Measurements from ENCODE around the gene VARS1.

VARS1 gene

GRCh38 chr6:31779908-31780307, 15.6 kb downstream of the VARS1 start:
- DNase-seq (ENCODE audit: extremely low read depth, low read depth), result no peak
- no peak for TF ChIP-seq CTCF (IDR thresholded peaks at IDR 0.05; ENCODE audit: low read depth, low read length)

DNA sequence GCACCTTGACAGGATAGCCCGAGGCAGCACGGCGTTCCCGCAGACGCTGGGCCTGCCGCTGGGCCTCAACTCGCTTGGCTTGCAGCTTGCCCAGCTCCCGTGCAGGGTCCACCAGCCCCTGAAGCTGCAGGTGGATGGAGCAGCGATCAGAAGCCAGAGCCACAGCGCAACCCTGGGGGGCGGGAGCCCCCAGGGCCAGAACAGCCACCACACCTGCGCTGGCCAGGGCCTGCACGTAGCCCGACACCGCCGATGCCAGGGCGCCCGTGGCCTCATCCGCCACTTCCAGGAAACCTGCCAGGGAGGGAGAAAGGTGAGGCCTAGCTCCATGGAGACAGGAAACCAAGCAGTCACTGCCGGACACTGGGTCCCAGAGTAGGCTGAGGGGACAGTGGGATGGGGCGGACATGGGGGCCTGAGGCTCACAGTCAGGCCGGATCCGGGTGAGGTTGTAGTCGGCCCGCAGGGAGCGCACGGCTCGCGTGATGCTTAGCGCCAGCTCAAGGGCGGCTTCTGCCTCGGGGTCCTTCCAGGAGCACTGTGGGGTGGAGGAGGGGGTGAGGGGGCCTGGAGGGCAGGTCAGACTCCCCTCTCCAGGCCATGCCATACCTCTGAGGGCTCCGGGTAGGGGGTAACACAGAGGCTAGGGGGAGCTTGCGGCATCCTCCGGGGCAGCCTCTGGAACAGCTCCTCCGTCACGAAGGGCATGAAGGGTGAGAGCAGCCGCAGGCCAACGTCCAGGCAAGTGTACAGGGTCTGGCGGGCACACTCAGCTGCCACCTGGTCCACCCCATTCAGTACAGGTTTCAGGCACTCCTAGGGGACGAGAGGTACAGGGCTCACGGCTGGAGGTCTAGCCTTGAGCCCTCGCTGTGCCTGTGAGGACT, 16.3 kb downstream of the VARS1 start:
- no peak for DNase-seq (ENCODE audit: extremely low read depth, low read depth)
- TF ChIP-seq CTCF (IDR thresholded peaks at IDR 0.05; ENCODE audit: low read depth, low read length), result no peak

DNA sequence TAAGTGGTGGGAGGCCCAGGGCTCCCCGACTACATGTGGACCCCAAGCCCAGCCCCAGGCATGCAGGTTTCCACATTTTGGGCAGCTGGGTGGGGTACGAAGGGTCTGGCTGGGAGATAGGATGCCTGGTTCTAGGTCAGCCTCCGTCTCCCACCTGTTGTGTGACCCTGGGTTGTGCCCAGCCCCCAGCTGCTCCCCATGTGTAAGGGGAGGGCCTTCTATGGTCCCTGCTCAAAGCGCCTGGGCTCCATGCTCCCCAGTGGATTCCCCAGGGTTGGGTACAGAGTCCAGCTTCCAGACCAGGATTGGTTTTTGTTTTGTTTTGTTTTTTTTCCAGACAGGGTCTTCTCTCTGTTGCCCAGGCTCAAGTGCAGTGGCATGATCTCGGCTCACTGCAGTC, 17.4 kb downstream of the VARS1 start:
- TF ChIP-seq CTCF (IDR thresholded peaks at IDR 0.05; ENCODE audit: low read depth, low read length), result no peak

DNA sequence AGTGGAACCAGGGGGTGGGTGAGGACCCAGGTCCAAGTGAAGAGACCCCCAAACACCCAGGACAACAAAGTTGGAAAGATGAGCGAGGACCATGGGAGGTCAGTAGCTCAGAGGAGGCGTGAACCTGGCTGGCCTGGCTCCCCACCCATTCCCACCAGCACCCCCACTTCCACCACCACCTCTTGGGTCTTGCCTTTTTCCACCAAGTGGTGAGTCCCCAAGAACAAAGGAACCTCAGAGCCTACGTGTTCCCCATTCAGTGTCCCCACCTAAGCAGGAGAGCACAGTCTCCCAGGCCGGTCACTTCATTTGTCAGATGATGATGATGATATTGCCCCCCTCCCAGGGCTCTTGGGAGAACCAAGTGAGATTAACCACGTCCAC, 17.9 kb downstream of the VARS1 start:
- no peak for DNase-seq (ENCODE audit: extremely low read depth, low read depth)
- no peak for TF ChIP-seq CTCF (IDR thresholded peaks at IDR 0.05; ENCODE audit: low read depth, low read length)

More for the DNA sequence above, 17.4 kb downstream of the VARS1 start:
- no peak for DNase-seq (ENCODE audit: extremely low read depth, low read depth)

- no peak for DNase-seq (ENCODE audit: extremely low read depth, low read depth)
- no peak for TF ChIP-seq CTCF (IDR thresholded peaks at IDR 0.05; ENCODE audit: low read depth, low read length)
Measured at GRCh38 chr6:31776989-31777666, 18.4 kb downstream of the VARS1 start, which contains the start of gene VWA7. VWA7 (minus strand) TSS chr6:31777328; CDS start chr6:31776779, 549 bp downstream.

GRCh38 chr6:31776485-31776988, 19.0 kb downstream of the VARS1 start:
- no peak for DNase-seq (ENCODE audit: extremely low read depth, low read depth)

More at GRCh38 chr6:31776485-31776988, 19.0 kb downstream of the VARS1 start:
- no peak for TF ChIP-seq CTCF (IDR thresholded peaks at IDR 0.05; ENCODE audit: low read depth, low read length)

Data from AG09319 (cell line).